ENCODE data around the gene KRTAP19-4. TPM values are rescaled to one million over a fixed set of nuclear protein-coding genes. Genes with fewer than 3 reads are reported as not detected.

The KRTAP19-4 gene
- total and polyA plus RNA-seq, 4 donors: not detected

- Histone ChIP-seq H3K4me1 (ENCODE audit: control insufficient read depth in 5 of 5, insufficient read depth in 5 of 5, low read length in 5 of 5) (no peaks in the 10 kb centered on the region), H3K9ac (ENCODE audit: insufficient read depth in 1 of 2, low read length in 2 of 2) (no peak within 1 kb of the TSS), H3K9me3 (ENCODE audit: control insufficient read depth in 4 of 4, insufficient read depth in 3 of 4, low read length in 3 of 4) (no peaks in the 10 kb centered on the region), H3K27me3 (ENCODE audit: control insufficient read depth in 3 of 3, insufficient read depth in 3 of 3, low read length in 2 of 3) (no peaks in the 10 kb centered on the region), H3K4me3 (no peak within 1 kb of the TSS), H3K27ac (ENCODE audit: low read depth in 1 of 2, low read length in 1 of 2) (no peak within 1 kb of the TSS), H3K36me3 (ENCODE audit: control insufficient read depth in 4 of 4, insufficient read depth in 4 of 4, low read length in 4 of 4) (no peaks in the 10 kb centered on the region)
- ATAC-seq (ENCODE audit: insufficient read depth, low FRiP score): no peak
- no peak for TF ChIP-seq CTCF (IDR thresholded peaks at IDR 0.05; ENCODE audit: control extremely low read depth, extremely low read depth)
- 83 to 89% methylated on average over 6 of the region's 6 CpGs for WGBS, 2 donors
- DNase-seq: no peak
These were observed 5.1 kb upstream of the KRTAP19-4 start, which contains the start of gene KRTAP19-5 for GRCh38 chr21:30502041-30502440. Gene KRTAP19-5 (minus strand): TSS chr21:30502141. CDS start chr21:30502090, 51 bp downstream.

- H3K4me3 ChIP-seq: no peak within 1 kb of the TSS
- no peak within 1 kb of the TSS for H3K9ac ChIP-seq (ENCODE audit: insufficient read depth in 1 of 2, low read length in 2 of 2)
- ATAC-seq (ENCODE audit: insufficient read depth, low FRiP score): no peak
- no peak for TF ChIP-seq CTCF (IDR thresholded peaks at IDR 0.05; ENCODE audit: control extremely low read depth, extremely low read depth)
- 67 to 81% methylated on average over 2 of the region's 2 CpGs for whole genome bisulfite sequencing, 2 donors
- H3K27ac ChIP-seq (ENCODE audit: low read depth in 1 of 2, low read length in 1 of 2): no peak within 1 kb of the TSS
- no peak for DNase-seq
- no peaks in the 10 kb centered on the region for H3K36me3 ChIP-seq (ENCODE audit: control insufficient read depth in 4 of 4, insufficient read depth in 4 of 4, low read length in 4 of 4)
- no peaks in the 10 kb centered on the region for H3K4me1 ChIP-seq (ENCODE audit: control insufficient read depth in 5 of 5, insufficient read depth in 5 of 5, low read length in 5 of 5)
- H3K9me3 ChIP-seq (ENCODE audit: control insufficient read depth in 4 of 4, insufficient read depth in 3 of 4, low read length in 3 of 4): peaks cover 0 to 2% (median 0%) of the 10 kb centered on the region in 4 donors
- H3K27me3 ChIP-seq (ENCODE audit: control insufficient read depth in 3 of 3, insufficient read depth in 3 of 3, low read length in 2 of 3): no peaks in the 10 kb centered on the region
These were observed 5.0 kb downstream of the KRTAP19-4 start, which contains the start of gene KRTAP19-3 for GRCh38 chr21:30491963-30492428. Gene KRTAP19-3 (minus strand): TSS chr21:30492013. CDS start chr21:30491957, 56 bp downstream.

- Histone ChIP-seq H3K27ac (ENCODE audit: low read depth in 1 of 2, low read length in 1 of 2) (no peak within 1 kb of the TSS), H3K36me3 (ENCODE audit: control insufficient read depth in 4 of 4, insufficient read depth in 4 of 4, low read length in 4 of 4) (no peaks in the 10 kb centered on the region), H3K4me3 (no peak within 1 kb of the TSS), H3K4me1 (ENCODE audit: control insufficient read depth in 5 of 5, insufficient read depth in 5 of 5, low read length in 5 of 5) (no peaks in the 10 kb centered on the region), H3K9ac (ENCODE audit: insufficient read depth in 1 of 2, low read length in 2 of 2) (no peak within 1 kb of the TSS), H3K9me3 (ENCODE audit: control insufficient read depth in 4 of 4, insufficient read depth in 3 of 4, low read length in 3 of 4) (peaks cover 0 to 11% (median 0%) of the 10 kb centered on the region in 4 donors), H3K27me3 (ENCODE audit: control insufficient read depth in 3 of 3, insufficient read depth in 3 of 3, low read length in 2 of 3) (no peaks in the 10 kb centered on the region)
- WGBS, 2 donors: 88 to 92% methylated on average over 2 of the region's 2 CpGs
- DNase-seq (no peak), ATAC-seq (ENCODE audit: insufficient read depth, low FRiP score) (no peak)
- TF ChIP-seq CTCF (IDR thresholded peaks at IDR 0.05; ENCODE audit: control extremely low read depth, extremely low read depth): no peak
These were observed 9.6 kb downstream of the KRTAP19-4 start, which contains the start of gene KRTAP19-2 for GRCh38 chr21:30487336-30487735. Gene KRTAP19-2 (minus strand): TSS chr21:30487436. CDS start chr21:30487348, 88 bp downstream.

GRCh38 chr21:30486180-30486579 is 10.8 kb downstream of the KRTAP19-4 start:
- no peak overlapping the region for H3K4me3 ChIP-seq
- no peak overlapping the region for H3K9ac ChIP-seq (ENCODE audit: insufficient read depth in 1 of 2, low read length in 2 of 2)
- H3K9me3 ChIP-seq (ENCODE audit: control insufficient read depth in 4 of 4, insufficient read depth in 3 of 4, low read length in 3 of 4): peaks cover 0 to 11% (median 0%) of the 10 kb centered on the region in 4 donors
- no peaks in the 10 kb centered on the region for H3K27me3 ChIP-seq (ENCODE audit: control insufficient read depth in 3 of 3, insufficient read depth in 3 of 3, low read length in 2 of 3)
- H3K4me1 ChIP-seq (ENCODE audit: control insufficient read depth in 5 of 5, insufficient read depth in 5 of 5, low read length in 5 of 5): no peaks in the 10 kb centered on the region
- no peak overlapping the region for H3K27ac ChIP-seq (ENCODE audit: low read depth in 1 of 2, low read length in 1 of 2)
- TF ChIP-seq CTCF (IDR thresholded peaks at IDR 0.05; ENCODE audit: control extremely low read depth, extremely low read depth): no peak
- DNase-seq: no peak
- 59 to 62% methylated on average over 2 of the region's 2 CpGs for WGBS, 2 donors
- ATAC-seq (ENCODE audit: insufficient read depth, low FRiP score): no peak
- H3K36me3 ChIP-seq (ENCODE audit: control insufficient read depth in 4 of 4, insufficient read depth in 4 of 4, low read length in 4 of 4): no peaks in the 10 kb centered on the region

Measured in lung (tissue), 12 donors.